ENCODE measurements around the gene TNS2. TPM values are rescaled to one million over a fixed set of nuclear protein-coding genes. Genes with fewer than 3 reads are reported as not detected.

Gene TNS2
- total RNA-seq, 4 donors from 2014 or later, result 10.8 to 82.0 (median 20.8) TPM

DNA sequence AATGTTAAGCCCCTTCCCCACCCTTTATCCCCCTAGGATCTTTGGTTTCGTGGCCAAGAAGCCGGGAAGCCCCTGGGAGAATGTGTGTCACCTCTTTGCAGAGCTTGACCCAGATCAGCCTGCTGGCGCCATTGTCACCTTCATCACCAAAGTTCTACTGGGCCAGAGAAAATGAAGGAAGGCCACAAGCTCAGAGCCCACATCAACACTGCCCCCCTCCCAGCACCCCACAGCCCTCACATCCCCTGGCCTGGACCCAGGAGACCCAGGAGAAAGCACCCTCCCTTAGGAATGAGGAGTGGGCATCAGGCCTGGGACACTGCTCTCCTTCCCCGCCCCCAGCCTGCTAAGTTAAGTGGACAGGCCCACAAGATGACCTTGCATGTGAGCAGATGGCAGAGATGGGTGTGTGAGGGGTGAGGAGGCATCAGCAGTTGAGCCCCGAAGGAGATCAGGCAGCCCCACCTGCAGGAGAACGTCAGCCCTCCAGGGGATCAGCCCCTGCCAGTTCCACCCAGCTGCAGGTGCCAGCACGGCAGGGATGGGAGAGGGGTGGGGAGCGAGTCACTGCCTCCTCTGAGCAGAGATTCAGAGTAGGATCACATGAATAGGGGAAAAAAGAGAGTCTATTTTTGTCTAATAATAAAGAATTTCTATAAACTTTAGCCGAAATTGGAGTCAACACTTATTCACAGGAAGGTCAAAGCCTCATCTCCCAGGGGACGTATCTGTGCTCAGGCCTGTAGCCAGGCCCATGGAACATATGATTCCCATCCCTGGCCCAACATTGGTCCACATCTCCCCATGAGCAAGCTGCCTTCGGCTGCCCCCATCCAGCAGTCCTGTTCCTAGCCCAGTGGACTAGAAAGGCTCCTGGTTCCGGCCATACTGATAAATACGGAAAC lies 14.1 kb downstream of the TNS2 start:
- Histone ChIP-seq H3K4me3 (no peak overlapping the region), H3K9me3 (no peaks in the 10 kb centered on the region), H3K36me3 (peaks cover 10 to 99% (median 12%) of the 10 kb centered on the region in 3 donors), H3K27me3 (no peaks in the 10 kb centered on the region), H3K4me1 (peaks cover 0 to 99% (median 70%) of the 10 kb centered on the region in 3 donors), H3K27ac (peak overlapping the region in 3 of 4 donors; percentile 68 to 81 (median 74))
- TF ChIP-seq, protein P1, sequence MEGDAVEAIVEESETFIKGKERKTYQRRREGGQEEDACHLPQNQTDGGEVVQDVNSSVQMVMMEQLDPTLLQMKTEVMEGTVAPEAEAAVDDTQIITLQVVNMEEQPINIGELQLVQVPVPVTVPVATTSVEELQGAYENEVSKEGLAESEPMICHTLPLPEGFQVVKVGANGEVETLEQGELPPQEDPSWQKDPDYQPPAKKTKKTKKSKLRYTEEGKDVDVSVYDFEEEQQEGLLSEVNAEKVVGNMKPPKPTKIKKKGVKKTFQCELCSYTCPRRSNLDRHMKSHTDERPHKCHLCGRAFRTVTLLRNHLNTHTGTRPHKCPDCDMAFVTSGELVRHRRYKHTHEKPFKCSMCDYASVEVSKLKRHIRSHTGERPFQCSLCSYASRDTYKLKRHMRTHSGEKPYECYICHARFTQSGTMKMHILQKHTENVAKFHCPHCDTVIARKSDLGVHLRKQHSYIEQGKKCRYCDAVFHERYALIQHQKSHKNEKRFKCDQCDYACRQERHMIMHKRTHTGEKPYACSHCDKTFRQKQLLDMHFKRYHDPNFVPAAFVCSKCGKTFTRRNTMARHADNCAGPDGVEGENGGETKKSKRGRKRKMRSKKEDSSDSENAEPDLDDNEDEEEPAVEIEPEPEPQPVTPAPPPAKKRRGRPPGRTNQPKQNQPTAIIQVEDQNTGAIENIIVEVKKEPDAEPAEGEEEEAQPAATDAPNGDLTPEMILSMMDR (IDR thresholded peaks at IDR 0.05), result no peak
- TF ChIP-seq POLR2A (IDR thresholded peaks at IDR 0.05), result no peak
- 45 to 47% methylated on average over 9 of the region's 13 CpGs for WGBS, 2 donors
- DNase-seq, result no peak
- intact Hi-C loops (cut with DNase I), result no loop called here

DNA sequence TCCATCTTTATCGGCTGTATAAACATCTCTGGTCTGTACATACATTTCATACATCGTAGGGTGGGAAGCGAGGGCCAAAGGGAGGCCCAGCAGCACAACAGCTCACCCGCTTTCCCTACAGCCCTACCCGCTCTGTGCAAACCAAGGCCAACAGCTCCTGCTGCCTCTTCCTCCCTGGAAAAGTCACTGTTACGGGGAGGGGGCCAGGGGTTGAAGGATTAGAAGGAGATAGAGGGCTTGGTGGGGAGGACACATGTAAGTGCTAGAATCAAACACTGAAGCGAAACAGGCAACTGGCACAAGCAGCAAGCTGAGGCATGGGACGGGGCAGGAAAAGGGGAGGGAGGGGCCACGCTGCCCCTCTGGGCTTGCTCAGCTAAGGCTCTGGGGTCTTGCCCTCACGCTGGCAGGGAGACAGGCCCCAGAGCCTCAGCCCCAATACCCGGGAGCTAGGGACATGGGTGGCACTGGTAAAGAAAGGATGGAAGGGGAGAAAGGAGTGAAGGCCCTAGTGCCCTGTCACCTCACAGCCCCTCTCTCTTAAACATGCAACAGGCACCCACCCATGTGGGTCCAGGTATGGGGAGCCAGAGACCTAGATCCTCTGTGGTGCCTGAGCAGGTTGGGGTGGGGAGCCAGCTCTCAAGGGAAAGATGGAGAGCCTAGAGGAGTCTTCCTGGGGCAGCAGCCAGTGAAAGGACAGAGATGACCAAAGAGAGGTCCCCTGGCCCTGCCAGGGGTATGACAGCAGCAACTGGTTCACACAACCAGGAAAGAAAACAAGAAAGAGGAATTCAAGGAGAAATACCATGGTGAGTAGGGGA lies 15.0 kb downstream of the TNS2 start:
- Histone ChIP-seq H3K9me3 (no peaks in the 10 kb centered on the region), H3K4me1 (peaks cover 7 to 99% (median 69%) of the 10 kb centered on the region in 3 donors), H3K27ac (peak overlapping the region in 3 of 4 donors; percentile 68 to 80 (median 74)), H3K36me3 (peaks cover 1 to 99% (median 12%) of the 10 kb centered on the region in 3 donors), H3K27me3 (no peaks in the 10 kb centered on the region), H3K4me3 (no peak overlapping the region)
- TF ChIP-seq, protein P1 (IDR thresholded peaks at IDR 0.05), result no peak
- no peak for TF ChIP-seq POLR2A (IDR thresholded peaks at IDR 0.05)
- intact Hi-C loops (cut with DNase I), result loop anchor here (5.0 kb wide), 1 partner anchor 37 kb away; the partner anchor contains the start of gene SOAT2
- 80 to 87% methylated on average over 7 to 10 of the region's 11 CpGs for whole genome bisulfite sequencing, 2 donors
- DNase-seq, result no peak

DNA sequence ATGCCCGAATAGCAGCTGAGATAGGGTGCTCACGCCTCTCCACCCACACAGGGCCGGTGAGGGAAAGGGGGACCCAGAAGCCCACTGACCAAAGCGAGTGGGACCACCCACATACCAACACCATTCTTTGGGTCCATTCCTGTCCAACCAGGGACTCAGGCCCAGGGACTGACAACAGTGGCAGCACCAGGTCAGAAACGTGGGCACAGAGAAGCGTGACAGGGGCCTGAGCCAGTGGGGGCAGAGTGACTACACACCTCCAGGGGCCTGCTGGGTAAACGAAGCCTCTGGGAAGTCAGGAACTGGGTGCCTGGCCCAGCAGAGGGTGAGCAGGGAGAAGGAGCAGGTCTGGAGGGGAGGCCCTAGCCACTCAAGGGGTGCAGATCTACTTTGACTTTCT lies 15.6 kb downstream of the TNS2 start:
- H3K36me3 ChIP-seq, result peaks cover 0 to 99% (median 12%) of the 10 kb centered on the region in 3 donors

DNA sequence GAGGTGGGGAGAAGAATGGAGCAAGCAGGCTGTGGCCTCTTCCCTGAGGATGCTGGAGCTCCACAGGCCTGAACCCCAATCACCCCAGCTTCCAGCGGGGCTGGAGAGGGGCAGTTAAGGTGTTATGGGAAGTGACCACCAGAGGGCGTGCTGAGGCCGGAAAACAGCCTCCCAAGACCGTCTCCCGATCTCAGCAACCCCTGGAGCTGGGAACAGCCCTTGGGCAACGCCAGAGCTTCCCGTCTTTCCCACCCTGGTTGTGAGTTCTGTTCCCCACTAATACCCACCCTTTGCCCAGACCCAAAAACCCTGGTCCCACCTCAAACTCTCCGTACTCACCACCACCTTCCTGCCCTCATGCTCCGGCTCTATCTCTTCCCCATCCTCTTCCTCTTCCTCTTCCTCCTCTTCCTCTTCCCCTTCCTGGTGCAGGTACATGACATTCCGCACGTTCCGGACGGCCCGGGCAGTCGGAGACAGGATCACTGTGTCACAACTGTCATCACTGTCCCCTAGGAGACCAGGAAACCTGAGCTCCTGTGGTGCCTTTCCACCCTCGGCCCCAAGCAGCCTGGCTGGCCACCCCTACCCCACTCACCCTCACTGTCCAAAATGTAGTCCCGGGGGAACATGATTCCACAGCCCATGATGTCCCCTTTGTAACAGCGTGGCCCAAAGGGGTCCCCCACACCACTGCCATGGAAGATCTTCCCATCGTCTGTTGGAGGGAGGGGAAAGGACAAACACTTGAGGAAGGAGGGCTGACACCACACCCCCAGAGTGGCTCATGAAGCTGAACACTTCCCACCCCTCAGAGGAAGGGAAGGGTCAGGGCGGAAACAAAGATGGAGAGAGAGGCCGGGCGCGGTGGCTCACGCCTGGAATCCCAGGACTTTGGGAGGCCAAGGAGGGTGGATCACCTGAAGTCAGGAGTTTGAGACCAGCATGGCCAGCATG lies 16.4 kb downstream of the TNS2 start:
- intact Hi-C loops (cut with DNase I), result loop anchor here (5.0 kb wide), 1 partner anchor 36 kb away; the partner anchor contains the start of gene SOAT2
- H3K27me3 ChIP-seq, result no peaks in the 10 kb centered on the region
- no peak overlapping the region for H3K4me3 ChIP-seq
- peaks cover 22 to 99% (median 70%) of the 10 kb centered on the region in 3 donors for H3K4me1 ChIP-seq
- WGBS, 2 donors, result 24 to 37% methylated on average over 18 to 24 of the region's 24 CpGs
- no peaks in the 10 kb centered on the region for H3K9me3 ChIP-seq
- H3K27ac ChIP-seq, result peak overlapping the region in 3 of 4 donors; percentile 68 to 80 (median 74)
- TF ChIP-seq, protein P1 (IDR thresholded peaks at IDR 0.05), result peak; percentile 74 to 94 (median 91)
- TF ChIP-seq POLR2A (IDR thresholded peaks at IDR 0.05), result no peak
- H3K36me3 ChIP-seq, result peaks cover 0 to 98% (median 12%) of the 10 kb centered on the region in 3 donors
- DNase-seq, result no peak

More for the DNA sequence above, 15.6 kb downstream of the TNS2 start:
- Histone ChIP-seq H3K9me3 (no peaks in the 10 kb centered on the region), H3K27ac (peak overlapping the region in 3 of 4 donors; percentile 68 to 80 (median 74)), H3K4me1 (peaks cover 14 to 99% (median 70%) of the 10 kb centered on the region in 3 donors), H3K4me3 (no peak overlapping the region), H3K27me3 (no peaks in the 10 kb centered on the region)
- intact Hi-C loops (cut with DNase I), result loop anchor here (5.0 kb wide), 1 partner anchor 37 kb away; the partner anchor contains the start of gene SOAT2
- no peak for TF ChIP-seq POLR2A (IDR thresholded peaks at IDR 0.05)
- TF ChIP-seq, protein P1 (IDR thresholded peaks at IDR 0.05), result no peak
- DNase-seq, result no peak
- 65 to 77% methylated on average over 5 to 7 of the region's 7 CpGs for WGBS, 2 donors
